ENCODE results near the gene TMEM181.

The TMEM181 gene

GRCh38 chr6:158565122-158565429 is 5.2 kb downstream of the TMEM181 start:
- DNase-seq, result no peak

GRCh38 chr6:158565482-158566040 is 5.7 kb downstream of the TMEM181 start:
- DNase-seq, result no peak

GRCh38 chr6:158566207-158566818 is 6.4 kb downstream of the TMEM181 start:
- DNase-seq, result no peak

DNA sequence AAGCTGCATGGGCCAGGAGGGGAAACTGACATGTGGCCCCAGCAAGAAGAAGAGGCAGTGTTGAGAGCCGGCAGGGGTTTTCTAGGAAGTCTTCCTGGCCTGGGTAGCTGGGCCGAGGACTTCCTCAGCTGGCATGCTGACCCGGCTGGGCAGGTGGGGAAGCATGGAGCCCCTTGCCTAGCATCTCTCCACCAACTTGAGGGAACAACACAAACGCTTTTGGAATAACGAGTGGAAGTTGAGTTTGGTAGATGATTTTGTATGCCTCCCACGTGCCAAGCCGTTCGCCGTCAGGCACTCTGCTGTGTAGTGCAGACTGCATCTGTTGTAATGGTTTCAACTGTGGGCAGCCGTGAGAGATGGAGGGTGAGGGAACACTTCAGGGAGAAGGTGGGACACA is 7.3 kb downstream of the TMEM181 start:
- no peak for DNase-seq

DNA sequence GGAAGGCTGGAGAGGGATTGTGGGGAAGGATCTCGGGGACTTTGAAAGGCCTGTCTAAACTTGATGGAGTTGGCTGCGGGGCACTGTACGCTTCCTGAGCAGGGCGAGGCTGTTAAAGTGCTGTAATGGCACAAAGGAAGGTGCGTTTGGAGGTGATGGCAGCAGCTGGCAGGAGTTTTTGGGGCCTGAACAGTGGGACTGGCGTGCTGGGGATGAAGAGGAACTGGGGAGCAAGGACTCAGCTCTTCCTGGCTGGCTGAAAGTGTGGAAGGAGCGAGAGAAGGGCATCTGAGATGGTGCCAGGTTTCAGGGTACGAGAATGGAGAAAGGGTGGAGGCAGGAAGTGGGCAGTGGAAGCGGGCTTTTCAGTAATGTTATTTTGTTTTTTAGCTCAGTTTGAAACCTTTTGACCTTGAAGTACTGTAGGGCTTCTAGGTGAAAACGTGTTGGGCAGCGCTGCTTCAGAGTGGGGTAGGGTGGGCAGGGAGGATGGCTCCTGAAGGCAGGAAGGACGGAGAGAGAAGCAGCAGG is 8.0 kb downstream of the TMEM181 start:
- no peak for DNase-seq

DNA sequence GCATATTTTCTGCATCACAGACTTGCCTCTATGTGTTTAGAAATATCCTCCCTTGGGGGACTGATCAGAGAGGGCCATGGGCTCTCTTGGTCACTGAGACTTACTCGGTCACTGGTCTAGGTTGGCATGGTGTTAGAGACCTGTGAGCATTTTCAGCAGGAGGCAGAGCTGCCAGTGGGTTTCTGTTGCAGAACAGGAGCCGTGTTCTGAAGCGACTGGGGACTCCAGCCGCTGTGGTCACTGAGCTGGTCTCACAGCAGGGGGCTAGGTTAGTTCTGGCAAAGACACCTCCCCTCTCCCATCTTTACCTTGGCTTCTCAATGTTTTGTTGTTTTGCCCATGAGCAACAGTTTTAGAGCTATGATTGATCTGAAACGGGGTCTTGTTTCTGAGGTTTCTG is 8.7 kb downstream of the TMEM181 start:
- no peak for DNase-seq

GRCh38 chr6:158569036-158569435 is 9.1 kb downstream of the TMEM181 start:
- DNase-seq, result no peak

- DNase-seq, result no peak
These were observed 10.7 kb downstream of the TMEM181 start for GRCh38 chr6:158570681-158570962.

DNA sequence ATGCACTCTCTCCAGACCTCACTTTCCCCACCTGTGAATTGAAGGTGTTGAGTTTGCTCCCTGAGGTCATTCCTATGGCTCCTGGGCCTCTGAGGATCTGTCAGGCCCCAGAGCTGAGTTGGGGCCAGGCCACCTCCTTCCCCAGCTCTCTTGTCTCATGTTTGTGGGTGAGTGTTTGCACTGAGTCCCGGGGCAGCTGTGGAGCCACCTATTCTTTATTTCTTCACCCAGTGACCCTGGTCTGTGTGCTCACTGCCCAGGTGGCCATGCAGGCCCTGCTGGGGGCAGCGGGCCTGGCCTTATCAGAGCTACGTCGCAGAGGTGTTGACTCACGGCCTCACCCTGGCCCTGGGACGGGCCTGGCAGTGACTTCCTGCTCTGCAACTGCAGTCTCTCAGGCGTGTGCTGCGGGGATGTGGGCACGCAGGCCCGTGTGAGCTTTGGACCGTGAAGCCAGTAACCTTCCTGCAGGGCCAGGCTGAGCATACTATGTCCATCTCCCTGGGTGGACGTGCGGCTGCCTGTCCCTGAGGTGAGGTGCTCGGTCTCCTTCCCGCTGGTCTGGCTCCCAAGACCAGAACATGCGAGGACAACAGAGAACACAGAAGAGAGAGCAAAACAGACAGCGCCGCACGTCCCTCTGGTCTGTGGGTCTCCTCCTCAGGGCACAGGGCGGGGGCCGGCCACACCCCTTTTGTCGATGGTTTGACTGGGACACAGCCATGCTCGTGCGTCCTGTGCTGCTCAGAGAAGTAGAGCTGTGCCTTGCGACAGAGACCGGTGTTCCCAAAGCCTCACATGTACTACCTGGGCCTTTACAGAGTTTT is 12.1 kb downstream of the TMEM181 start:
- DNase-seq, result no peak

DNA sequence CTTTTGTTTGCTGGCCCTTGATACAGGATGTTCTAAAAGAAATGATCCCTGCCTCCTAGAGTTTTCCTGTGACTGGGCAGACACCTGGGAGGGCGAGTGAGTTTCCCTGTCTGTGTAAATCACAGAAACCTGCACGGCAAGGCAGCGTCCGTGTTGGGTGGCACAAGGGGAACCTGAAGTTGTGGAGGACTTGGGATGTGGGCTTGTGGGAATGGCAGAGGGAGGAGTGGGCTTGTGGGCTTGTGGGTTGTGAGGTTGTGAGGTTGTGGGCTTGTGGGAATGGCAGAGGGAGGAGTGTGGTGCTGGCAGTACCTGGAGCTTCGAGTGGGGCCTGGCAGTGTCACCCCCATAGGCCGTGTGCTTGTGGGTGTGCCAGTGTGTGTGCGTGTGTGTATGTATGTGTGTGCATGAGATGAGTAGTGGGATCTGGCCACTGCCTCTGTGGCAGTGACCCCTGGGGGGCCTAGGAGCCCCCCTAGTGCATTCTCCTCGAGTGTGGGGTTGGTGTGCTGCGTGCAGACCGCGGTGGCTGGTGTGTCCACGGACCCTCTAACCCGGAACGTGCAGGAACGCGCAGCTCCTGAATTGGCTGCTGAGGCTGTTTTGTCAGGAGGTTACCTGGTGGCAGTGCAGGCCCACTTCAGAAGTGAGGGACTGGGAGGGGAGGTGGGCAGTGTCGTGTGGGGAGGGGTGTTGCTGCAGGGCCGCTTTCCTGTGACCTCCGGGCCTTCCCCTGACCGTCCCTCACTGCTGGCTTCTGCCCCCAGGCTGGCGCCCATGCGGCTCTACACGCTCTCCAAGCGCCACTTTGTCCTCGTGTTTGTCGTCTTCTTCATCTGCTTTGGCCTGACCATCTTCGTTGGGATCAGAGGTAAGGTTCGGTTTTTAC is 13.0 kb downstream of the TMEM181 start:
- no peak for DNase-seq

DNA sequence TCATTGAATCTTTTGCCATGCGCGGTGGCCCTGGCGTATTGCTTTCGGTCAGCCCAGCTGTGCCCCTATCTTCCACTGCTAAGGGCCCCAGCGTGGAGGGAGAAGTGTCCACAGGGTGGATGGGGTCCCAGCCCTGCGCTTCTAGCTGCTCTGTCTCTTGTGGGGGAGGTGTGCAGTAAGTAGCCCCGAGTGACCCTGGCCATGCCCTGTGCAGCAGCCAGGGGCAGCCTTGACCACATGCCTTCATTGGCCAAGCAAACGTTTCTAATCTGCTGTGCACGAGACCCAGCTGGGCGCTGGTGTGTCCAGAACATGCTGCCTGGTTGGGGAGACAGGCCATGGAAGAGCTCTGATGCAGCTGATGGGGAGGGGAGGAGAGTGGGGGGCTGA is 13.6 kb downstream of the TMEM181 start:
- DNase-seq, result no peak

DNA sequence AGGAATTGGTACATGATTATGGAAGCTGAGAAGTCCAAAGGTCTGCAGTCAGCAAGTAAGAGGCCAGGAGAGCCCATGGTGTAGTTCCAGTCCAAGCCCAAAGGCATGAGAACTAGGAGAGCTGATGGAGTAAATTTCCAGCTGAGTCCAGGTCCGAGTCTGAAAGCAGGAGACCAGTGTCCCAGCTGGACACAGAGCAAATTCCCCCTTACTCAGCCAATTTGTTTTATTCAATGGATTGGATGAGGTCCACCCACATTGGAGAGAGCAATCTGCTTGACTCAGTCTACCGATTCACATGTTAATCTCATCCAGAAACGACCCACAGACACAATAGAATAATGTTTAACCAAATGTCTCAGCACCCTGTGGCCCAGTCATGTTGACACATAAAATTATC is 14.9 kb downstream of the TMEM181 start:
- no peak for DNase-seq

DNA sequence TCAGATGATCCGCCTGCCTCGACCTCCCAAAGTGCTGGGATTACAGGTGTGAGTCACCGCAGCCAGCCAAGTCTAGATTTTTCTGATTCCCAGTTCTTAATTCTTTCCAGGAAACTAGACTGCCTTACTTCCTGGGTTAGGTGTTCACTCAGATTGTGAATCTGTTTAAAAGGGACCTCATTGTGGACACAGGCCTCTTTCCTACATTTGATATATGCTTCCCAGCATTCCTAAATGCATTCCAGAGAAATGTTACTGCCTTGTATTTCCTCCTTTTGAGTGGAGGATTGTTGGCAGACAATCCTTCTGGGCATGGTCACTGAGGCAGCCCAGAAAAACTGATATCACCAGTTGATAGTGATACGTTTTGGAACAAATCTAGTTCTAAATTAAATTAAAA is 15.7 kb downstream of the TMEM181 start:
- DNase-seq, result no peak

- no peak for DNase-seq
These were observed 24.4 kb downstream of the TMEM181 start for GRCh38 chr6:158584236-158584651.

GRCh38 chr6:158586652-158587051 is 26.8 kb downstream of the TMEM181 start:
- DNase-seq, result no peak

- DNase-seq, result no peak
These were observed 29.5 kb downstream of the TMEM181 start for GRCh38 chr6:158589366-158589765.

GRCh38 chr6:158591134-158591809 is 31.4 kb downstream of the TMEM181 start:
- DNase-seq, result no peak

DNA sequence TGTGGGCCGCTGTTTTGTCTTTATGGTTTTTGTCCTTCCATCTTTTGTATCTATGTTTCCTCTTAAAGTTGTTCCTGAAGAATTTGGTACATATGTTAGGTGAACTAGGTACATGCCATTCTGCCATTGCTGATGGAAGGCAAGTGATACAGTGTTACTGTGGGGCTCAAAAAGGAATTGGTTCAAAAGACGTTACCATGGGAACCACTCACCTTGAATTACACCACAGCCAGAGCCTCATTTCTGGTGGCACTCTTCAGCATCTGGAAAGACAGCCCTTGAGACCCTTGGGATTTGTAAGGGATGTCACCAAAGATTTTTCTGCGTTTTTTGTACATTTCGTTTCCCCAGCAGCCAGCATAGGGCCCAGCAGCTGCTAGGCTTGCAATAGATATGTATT is 31.9 kb downstream of the TMEM181 start:
- DNase-seq, result no peak

- no peak for DNase-seq
These were observed 33.8 kb downstream of the TMEM181 start for GRCh38 chr6:158593670-158594069.

DNA sequence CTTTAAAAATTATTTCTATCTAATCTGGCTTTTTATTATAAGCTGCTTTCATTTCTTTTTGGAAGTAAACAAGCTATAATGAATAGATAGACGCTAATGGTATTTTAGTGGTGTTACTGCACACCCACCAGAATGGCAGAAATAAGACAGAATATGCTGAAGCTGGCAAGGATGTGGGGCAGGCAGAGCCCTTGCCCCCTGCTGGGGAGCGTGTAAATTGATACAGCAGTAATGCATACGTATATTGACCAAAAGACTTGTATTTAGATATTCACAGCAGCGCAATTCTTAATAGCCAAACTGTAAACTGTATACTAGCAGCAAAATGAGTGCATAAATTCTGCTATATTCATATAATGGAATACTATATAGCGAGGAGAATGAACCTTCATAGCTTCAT is 35.3 kb downstream of the TMEM181 start:
- DNase-seq, result no peak

DNA sequence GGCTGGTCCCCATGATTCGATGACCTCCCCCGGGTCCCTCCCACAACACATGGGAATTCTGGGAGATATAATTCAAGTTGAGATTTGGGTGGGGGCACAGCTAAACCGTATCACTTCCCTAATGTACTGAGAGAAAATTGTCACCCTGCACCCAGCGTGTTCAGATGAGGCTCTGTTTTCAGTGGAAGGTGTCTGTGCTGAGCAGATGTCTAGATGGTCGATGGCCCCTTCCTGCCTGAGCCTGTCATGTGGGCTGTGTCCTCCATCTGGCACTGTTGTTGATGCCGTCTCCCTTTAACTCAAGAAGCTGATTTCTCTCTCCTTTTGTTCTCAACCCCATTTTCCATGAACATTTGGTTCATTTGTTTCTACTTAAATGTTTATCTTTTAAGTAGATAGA is 37.0 kb downstream of the TMEM181 start:
- DNase-seq, result no peak

DNA sequence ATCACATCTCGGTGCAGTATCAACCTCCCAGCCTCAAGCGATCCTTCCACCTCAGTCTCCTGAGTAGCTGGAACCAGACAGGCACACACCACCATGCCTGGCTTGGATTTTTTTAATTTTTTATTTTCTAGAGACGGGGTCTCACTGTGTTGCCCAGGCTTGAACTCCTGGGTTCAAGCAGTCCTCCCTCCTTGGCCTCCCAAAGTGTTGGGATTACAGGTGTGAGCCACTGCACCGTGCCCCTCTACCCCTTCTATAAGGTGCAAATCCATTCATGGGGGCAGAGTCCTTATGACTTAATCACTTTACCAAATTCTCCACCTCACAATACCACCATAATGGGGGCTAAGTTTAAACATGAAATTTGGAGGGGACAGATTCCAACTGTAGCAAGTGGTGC is 37.7 kb downstream of the TMEM181 start:
- no peak for DNase-seq

DNA sequence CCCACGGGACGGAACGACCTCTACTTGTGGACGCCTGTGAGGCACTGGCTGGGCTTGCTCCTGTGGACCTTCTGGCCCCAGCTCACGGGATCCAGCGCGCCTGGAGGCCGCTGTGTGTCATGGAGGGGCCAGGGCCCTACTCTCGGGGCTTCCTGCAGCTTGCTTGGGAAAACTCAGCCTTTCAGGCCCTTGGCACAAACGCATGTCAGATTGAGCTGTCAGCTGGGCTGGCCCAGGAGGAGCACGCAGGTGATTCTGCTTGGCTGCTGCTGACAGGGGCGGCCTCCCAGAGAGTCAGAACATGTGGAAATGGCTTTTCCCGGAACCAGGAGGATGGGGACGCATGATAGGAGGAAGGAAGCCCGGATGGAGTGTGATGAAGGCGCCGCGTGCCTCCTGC is 39.7 kb downstream of the TMEM181 start:
- DNase-seq, result no peak

All from activated CD4-positive, CD25-positive, alpha-beta regulatory T cell treated with anti-CD3 and anti-CD28 coated beads, Interleukin-2, amount 50 U/mL, for 72 hours (primary cell).